Suprapubic skin (tissue), 4 donors: ENCODE data around the gene ATRN. TPM values are rescaled to one million over a fixed set of nuclear protein-coding genes. Genes with fewer than 3 reads are reported as not detected.

Source experiments
- DNase-seq, 2 donors: peaks; one replicate each; pipeline ENCODE4 v3.0.0-alpha.2; 2019; ENCODE audit warnings: low spot score in 2 of 2
- H3K27ac ChIP-seq: fragments of 200-600 bp; sonication (generic); one replicate; pipeline ENCODE4 v1.5.1; 2019
- H3K27me3 ChIP-seq: fragments of 200-600 bp; sonication (generic); one replicate; pipeline ENCODE4 v1.5.1; 2019
- H3K36me3 ChIP-seq: fragments of 200-600 bp; sonication (generic); one replicate; pipeline ENCODE4 v1.5.1; 2019
- H3K4me1 ChIP-seq: fragments of 200-600 bp; sonication (generic); one replicate; pipeline ENCODE4 v1.5.1; 2019
- H3K4me3 ChIP-seq: fragments of 200-600 bp; sonication (generic); one replicate; pipeline ENCODE4 v1.5.1; 2019; ENCODE audit warnings: mild to moderate bottlenecking
- H3K9me3 ChIP-seq: fragments of 200-600 bp; sonication (generic); one replicate; pipeline ENCODE4 v1.5.1; 2019
- EP300 ChIP-seq: sonication (generic); formaldehyde crosslinking; IDR thresholded peaks from one replicate; pipeline ENCODE4 v1.6.1; 2017; ENCODE audit warnings: antibody characterized with exemption
- POLR2A ChIP-seq, 2 donors: fragments of 450-650 bp; IDR thresholded peaks; one replicate each; pipeline ENCODE4 v1.6.1; 2017; ENCODE audit warnings: antibody characterized with exemption in 2 of 2, mild to moderate bottlenecking in 2 of 2, moderate library complexity in 2 of 2
- POLR2AphosphoS5 ChIP-seq, 3 donors: sonication (generic); formaldehyde crosslinking; IDR thresholded peaks; one replicate each; pipeline ENCODE4 v1.6.1; 2017; ENCODE audit warnings: antibody characterized with exemption in 3 of 3
- WGBS: methylation state at CpG from one replicate; pipeline ENCODE4 v1.1.5; 2018; 5-methylcytosine and 5-hydroxymethylcytosine counted together
- total RNA-seq, 4 donors: library from RNA; depleted of rRNA; stranded (reverse); fragments of >200 nt; gene quantifications; one replicate each; pipeline ENCODE4 v1.1.0, GENCODE V29; 2016
- TF ChIP-seq, protein P1 (sequence below), 2 donors: fragments of 200-600 bp in 1 of 2; fragments of 450-650 bp in 1 of 2; sonication (generic) in 1 of 2; IDR thresholded peaks; one replicate each; pipeline ENCODE4 v1.5.1; 2016 to 2019; ENCODE audit warnings: antibody characterized with exemption in 2 of 2, mild to moderate bottlenecking in 1 of 2, moderate library complexity in 1 of 2

The ATRN gene
- total RNA-seq, 4 donors from 2014 or later: 23.3 to 39.1 (median 28.3) TPM

DNA sequence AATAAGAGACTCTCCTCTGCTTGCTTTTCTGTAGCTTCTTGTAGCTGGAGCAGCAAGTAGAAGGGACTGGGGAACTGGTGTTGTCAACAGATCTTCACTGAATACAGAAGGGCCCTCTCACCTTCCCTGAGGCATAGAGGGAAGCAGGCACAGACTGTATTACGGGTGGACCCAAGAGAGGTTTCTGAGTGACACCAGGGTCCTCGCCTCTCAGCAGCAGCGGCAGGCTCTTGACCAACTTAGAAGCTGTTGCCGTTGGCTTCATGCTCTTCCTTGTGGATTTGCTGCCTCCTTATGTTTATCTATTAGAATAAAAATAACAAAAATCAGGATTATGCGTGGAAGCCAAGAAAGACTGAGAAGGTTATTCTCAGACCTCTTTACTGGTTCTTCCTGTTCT is 160.7 kb downstream of the ATRN start:
- no peaks in the 10 kb centered on the region for H3K9me3 ChIP-seq
- no peak overlapping the region for H3K27ac ChIP-seq
- H3K4me1 ChIP-seq: no peaks in the 10 kb centered on the region
- peaks cover 25% of the 10 kb centered on the region for H3K36me3 ChIP-seq
- WGBS: 84% methylated on average over 5 of the region's 5 CpGs
- H3K4me3 ChIP-seq: no peak overlapping the region
- no peaks in the 10 kb centered on the region for H3K27me3 ChIP-seq
- no peak for DNase-seq
- TF ChIP-seq POLR2A (IDR thresholded peaks at IDR 0.05) (no peak), POLR2AphosphoS5 (IDR thresholded peaks at IDR 0.05) (no peak), EP300 (no peak)
- TF ChIP-seq, protein P1, sequence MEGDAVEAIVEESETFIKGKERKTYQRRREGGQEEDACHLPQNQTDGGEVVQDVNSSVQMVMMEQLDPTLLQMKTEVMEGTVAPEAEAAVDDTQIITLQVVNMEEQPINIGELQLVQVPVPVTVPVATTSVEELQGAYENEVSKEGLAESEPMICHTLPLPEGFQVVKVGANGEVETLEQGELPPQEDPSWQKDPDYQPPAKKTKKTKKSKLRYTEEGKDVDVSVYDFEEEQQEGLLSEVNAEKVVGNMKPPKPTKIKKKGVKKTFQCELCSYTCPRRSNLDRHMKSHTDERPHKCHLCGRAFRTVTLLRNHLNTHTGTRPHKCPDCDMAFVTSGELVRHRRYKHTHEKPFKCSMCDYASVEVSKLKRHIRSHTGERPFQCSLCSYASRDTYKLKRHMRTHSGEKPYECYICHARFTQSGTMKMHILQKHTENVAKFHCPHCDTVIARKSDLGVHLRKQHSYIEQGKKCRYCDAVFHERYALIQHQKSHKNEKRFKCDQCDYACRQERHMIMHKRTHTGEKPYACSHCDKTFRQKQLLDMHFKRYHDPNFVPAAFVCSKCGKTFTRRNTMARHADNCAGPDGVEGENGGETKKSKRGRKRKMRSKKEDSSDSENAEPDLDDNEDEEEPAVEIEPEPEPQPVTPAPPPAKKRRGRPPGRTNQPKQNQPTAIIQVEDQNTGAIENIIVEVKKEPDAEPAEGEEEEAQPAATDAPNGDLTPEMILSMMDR (IDR thresholded peaks at IDR 0.05): no peak

GRCh38 chr20:3632311-3633004 is 161.6 kb downstream of the ATRN start:
- no peaks in the 10 kb centered on the region for H3K27me3 ChIP-seq
- WGBS: 87% methylated on average over 7 of the region's 7 CpGs
- no peak for TF ChIP-seq EP300
- no peak for TF ChIP-seq POLR2AphosphoS5 (IDR thresholded peaks at IDR 0.05)
- no peak for DNase-seq
- peaks cover 18% of the 10 kb centered on the region for H3K36me3 ChIP-seq
- no peak overlapping the region for H3K27ac ChIP-seq
- no peak overlapping the region for H3K4me3 ChIP-seq
- H3K4me1 ChIP-seq: no peaks in the 10 kb centered on the region
- H3K9me3 ChIP-seq: no peaks in the 10 kb centered on the region

DNA sequence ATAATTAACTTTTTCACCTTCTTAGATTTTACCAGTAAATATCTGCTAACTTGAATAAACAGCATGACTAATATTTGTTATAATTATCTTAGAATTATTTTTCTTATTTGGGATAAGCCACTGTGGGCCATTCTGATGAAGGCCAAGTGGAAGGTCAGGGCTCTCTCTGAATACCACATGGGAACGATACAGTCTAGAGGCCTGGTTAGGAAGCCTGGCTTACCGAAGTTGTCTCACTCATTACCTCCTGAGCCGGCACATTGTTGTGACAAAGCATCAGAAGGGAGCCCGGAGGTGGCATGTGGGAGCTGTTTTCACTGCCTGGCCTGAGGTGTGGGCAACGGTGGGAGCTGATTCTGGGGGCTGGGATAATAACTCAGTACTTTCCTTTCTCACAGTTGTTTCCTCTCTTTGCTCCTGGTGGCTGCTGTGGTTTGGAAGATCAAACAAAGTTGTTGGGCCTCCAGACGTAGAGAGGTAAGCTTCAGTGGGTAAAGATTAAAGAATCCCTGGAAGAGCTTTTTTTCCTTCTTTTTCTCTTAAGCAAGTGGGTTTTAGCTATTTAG is 163.2 kb downstream of the ATRN start:
- Histone ChIP-seq H3K9me3 (no peaks in the 10 kb centered on the region), H3K4me1 (no peaks in the 10 kb centered on the region), H3K36me3 (peaks cover 8% of the 10 kb centered on the region), H3K4me3 (no peak overlapping the region), H3K27me3 (no peaks in the 10 kb centered on the region), H3K27ac (no peak overlapping the region)
- TF ChIP-seq POLR2A (IDR thresholded peaks at IDR 0.05) (no peak), EP300 (no peak), POLR2AphosphoS5 (IDR thresholded peaks at IDR 0.05) (no peak)
- TF ChIP-seq, protein P1 (IDR thresholded peaks at IDR 0.05): no peak
- 71% methylated on average over 6 of the region's 6 CpGs for WGBS
- DNase-seq: no peak

DNA sequence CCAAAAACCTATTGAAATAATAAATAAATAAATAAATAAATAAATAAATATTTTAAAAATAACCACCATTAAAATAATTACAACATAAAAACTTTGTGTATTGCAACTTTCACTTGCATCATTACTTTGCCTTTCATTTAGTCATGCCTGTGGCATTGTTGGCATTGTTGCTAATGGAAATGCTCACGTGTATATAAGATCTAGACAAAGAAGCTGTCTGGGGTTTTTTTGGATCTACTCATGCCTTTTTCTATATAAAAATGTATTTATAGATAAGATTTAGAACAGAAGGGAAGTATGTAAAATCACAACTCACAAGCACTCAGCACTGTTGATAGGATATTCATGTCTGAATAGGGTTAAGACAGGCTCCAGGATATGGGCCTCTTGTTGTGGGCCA is 164.5 kb downstream of the ATRN start:
- no peak for DNase-seq
- 92% methylated on average over 1 of the region's 1 CpG for WGBS

DNA sequence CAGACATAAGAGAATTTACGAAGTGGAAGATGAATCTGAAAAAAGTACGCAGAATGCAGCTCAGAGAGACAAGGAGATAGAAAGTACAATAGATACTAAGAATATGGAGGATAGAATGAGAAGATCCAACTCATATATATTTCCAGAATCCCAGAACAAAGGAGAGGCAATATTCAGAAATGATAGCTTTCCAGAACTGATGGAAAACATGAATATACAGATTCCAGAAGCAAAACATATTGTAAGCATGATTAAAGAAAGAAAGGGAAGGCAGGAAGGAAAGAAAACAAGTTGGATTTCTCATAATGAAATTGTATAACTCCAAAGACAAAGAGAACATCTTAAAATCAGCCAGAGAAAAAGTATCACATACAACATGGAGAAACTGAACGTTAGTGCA is 169.4 kb downstream of the ATRN start:
- TF ChIP-seq POLR2A (IDR thresholded peaks at IDR 0.05): no peak
- no peak for TF ChIP-seq POLR2AphosphoS5 (IDR thresholded peaks at IDR 0.05)
- no peak for TF ChIP-seq EP300
- H3K36me3 ChIP-seq: peaks cover 27% of the 10 kb centered on the region
- H3K9me3 ChIP-seq: no peaks in the 10 kb centered on the region

More for the DNA sequence above, 164.5 kb downstream of the ATRN start:
- no peak overlapping the region for H3K4me3 ChIP-seq
- TF ChIP-seq, protein P1 (IDR thresholded peaks at IDR 0.05): no peak
- TF ChIP-seq EP300: no peak
- no peak for TF ChIP-seq POLR2A (IDR thresholded peaks at IDR 0.05)
- TF ChIP-seq POLR2AphosphoS5 (IDR thresholded peaks at IDR 0.05): no peak
- H3K36me3 ChIP-seq: peaks cover 6% of the 10 kb centered on the region
- no peaks in the 10 kb centered on the region for H3K4me1 ChIP-seq
- no peaks in the 10 kb centered on the region for H3K9me3 ChIP-seq
- H3K27me3 ChIP-seq: no peaks in the 10 kb centered on the region
- no peak overlapping the region for H3K27ac ChIP-seq

DNA sequence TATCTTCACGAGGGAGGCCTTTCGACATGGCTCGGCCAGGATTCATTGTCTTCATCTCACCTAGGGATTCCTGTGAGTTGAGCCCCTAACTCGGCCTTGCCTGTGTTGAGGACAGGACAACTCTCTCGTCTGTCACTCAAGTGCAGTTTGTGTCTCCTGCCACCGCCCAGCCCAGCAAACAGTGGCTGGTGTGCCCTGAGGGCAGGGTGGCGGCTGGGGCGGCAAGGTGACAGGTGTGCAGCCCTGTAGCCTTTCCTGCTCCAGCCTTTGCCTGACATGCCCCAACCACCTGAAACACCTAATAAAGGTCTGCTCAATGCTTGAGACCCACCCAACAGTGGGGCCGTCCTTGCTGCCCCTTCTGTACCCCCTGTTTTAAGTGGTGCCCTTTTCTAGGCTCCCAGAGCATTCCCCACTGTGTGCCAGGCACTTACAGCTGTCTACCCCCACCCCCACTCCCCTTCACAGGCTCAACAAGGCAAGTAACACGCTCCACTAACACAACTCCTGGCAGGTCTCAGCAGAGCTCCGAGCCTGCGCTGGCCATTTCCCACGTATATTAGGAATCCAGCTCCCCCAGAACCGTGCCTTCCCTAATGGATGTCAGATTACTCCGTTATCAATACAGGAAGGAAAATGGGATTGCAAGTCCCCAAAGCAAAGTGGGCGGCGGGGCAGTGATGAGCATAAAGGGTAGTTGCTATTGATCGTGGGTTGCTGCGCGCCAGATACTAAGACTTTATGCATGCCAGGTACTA is 174.7 kb downstream of the ATRN start:
- H3K9me3 ChIP-seq: no peaks in the 10 kb centered on the region
- no peak overlapping the region for H3K27ac ChIP-seq
- no peaks in the 10 kb centered on the region for H3K27me3 ChIP-seq
- TF ChIP-seq, protein P1 (IDR thresholded peaks at IDR 0.05): no peak
- no peak for TF ChIP-seq POLR2A (IDR thresholded peaks at IDR 0.05)
- TF ChIP-seq POLR2AphosphoS5 (IDR thresholded peaks at IDR 0.05): no peak
- no peak for TF ChIP-seq EP300
- no peak for DNase-seq
- H3K4me1 ChIP-seq: no peaks in the 10 kb centered on the region
- H3K36me3 ChIP-seq: peaks cover 67% of the 10 kb centered on the region
- no peak overlapping the region for H3K4me3 ChIP-seq
- WGBS: 90% methylated on average over 16 of the region's 20 CpGs

More for the DNA sequence above, 169.4 kb downstream of the ATRN start:
- Histone ChIP-seq H3K4me1 (no peaks in the 10 kb centered on the region), H3K4me3 (no peak overlapping the region), H3K27ac (no peak overlapping the region), H3K27me3 (no peaks in the 10 kb centered on the region)
- DNase-seq: no peak
- 94% methylated on average over 3 of the region's 3 CpGs for WGBS
